ENCODE results near the gene UTP20.

GRCh38 chr12:101298426-101298825 lies 18.5 kb downstream of the UTP20 start:
- TF ChIP-seq CTCF (IDR thresholded peaks at IDR 0.05) (no peak), POLR2A (IDR thresholded peaks at IDR 0.05) (no peak), POLR2AphosphoS5 (IDR thresholded peaks at IDR 0.05) (no peak), EP300 (IDR thresholded peaks at IDR 0.05) (no peak)
